HT1080 (cell line): Measurements from ENCODE around the gene N4BP2. TPM values are rescaled to one million over a fixed set of nuclear protein-coding genes. Genes with fewer than 3 reads are reported as not detected.
"Not testable (repeated sequence)": the region's sequence is repeated elsewhere in the genome, so short reads cannot be mapped to it uniquely, and the experiment has no call there.

Experiments used
- DNase-seq: peaks from one replicate; pipeline ENCODE4 v3.0.0-alpha.2; 2015; ENCODE audit warnings: low read depth
- polyA plus RNA-seq, 2 experiments: library from polyadenylated mRNA; depleted of rRNA; stranded (reverse); fragments of >200 nt; gene quantifications; 2 replicates each; pipeline ENCODE4 v1.2.3, GENCODE V29; 2015
- total RNA-seq: library from RNA; depleted of rRNA; stranded (reverse); fragments of >200 nt; shearing (Covaris generic); gene quantifications from 2 replicates; pipeline ENCODE4 v1.2.3, GENCODE V29; 2014; rRNA removed

Gene N4BP2
- 4.1 and 4.5 TPM in 2 replicates for total RNA-seq
- polyA plus RNA-seq (2015; cell fraction: cytosol; rRNA removed), result 2.0 and 2.5 TPM in 2 replicates
- 6.0 and 6.1 TPM in 2 replicates for polyA plus RNA-seq (2015; cell fraction: nucleus; rRNA removed)

GRCh38 chr4:40056716-40057585 is at the start of gene N4BP2:
TSS of gene N4BP2 (plus strand) at chr4:40056850. CDS start at chr4:40097341, 40,491 bp downstream.
- DNase-seq, result peak; percentile 84

GRCh38 chr4:40016007-40016406 is 40.6 kb upstream of the N4BP2 start:
- DNase-seq, result no peak

- no peak for DNase-seq
These were observed 36.4 kb upstream of the N4BP2 start for GRCh38 chr4:40020221-40020620.

- DNase-seq, result not testable (repeated sequence)
These were observed 35.5 kb upstream of the N4BP2 start for GRCh38 chr4:40021116-40021515.

GRCh38 chr4:40024049-40024448 is 32.6 kb upstream of the N4BP2 start:
- DNase-seq, result not testable (repeated sequence)

GRCh38 chr4:40032785-40033184 is 23.9 kb upstream of the N4BP2 start:
- DNase-seq, result no peak

- no peak for DNase-seq
These were observed 23.0 kb upstream of the N4BP2 start for GRCh38 chr4:40033613-40034012.

- peak; percentile 88 for DNase-seq
These were observed 17.7 kb upstream of the N4BP2 start for GRCh38 chr4:40038977-40039376.

- peak; percentile 15 for DNase-seq
These were observed 15.7 kb upstream of the N4BP2 start for GRCh38 chr4:40040908-40041307.

- no peak for DNase-seq
These were observed 12.9 kb upstream of the N4BP2 start for GRCh38 chr4:40043786-40044185.

GRCh38 chr4:40046311-40046980 is 10.2 kb upstream of the N4BP2 start:
- peak; percentile 6 for DNase-seq

- no peak for DNase-seq
These were observed 3.5 kb upstream of the N4BP2 start for GRCh38 chr4:40053161-40053560.

GRCh38 chr4:40055511-40055862 is 1.2 kb upstream of the N4BP2 start:
- DNase-seq, result no peak

- peak; percentile 82 for DNase-seq
These were observed 561 bp upstream of the N4BP2 start for GRCh38 chr4:40055863-40056715.

- DNase-seq, result peak; percentile 91
These were observed 989 bp downstream of the N4BP2 start for GRCh38 chr4:40057586-40058091.

- DNase-seq, result no peak
These were observed 1.5 kb downstream of the N4BP2 start for GRCh38 chr4:40058121-40058520.

GRCh38 chr4:40058854-40059253 is 2.2 kb downstream of the N4BP2 start:
- no peak for DNase-seq

- no peak for DNase-seq
These were observed 2.7 kb downstream of the N4BP2 start for GRCh38 chr4:40059362-40059761.

GRCh38 chr4:40065010-40065409 is 8.4 kb downstream of the N4BP2 start:
- DNase-seq, result no peak

- DNase-seq, result no peak
These were observed 10.0 kb downstream of the N4BP2 start for GRCh38 chr4:40066651-40067050.

- DNase-seq, result no peak
These were observed 13.7 kb downstream of the N4BP2 start for GRCh38 chr4:40070387-40070786.
